T-helper 2 cell (primary cell): ENCODE measurements around the gene WWOX.

Source experiments
- DNase-seq, 5 experiments: peaks; one replicate each; pipeline versions ENCODE4 v3.0.0 to v3.0.0-alpha.2; 2012 to 2022

The WWOX gene

GRCh38 chr16:78198288-78198687 is 98.8 kb downstream of the WWOX start:
- no peak for DNase-seq

GRCh38 chr16:78199325-78200022 is 100.0 kb downstream of the WWOX start:
- DNase-seq: no peak

GRCh38 chr16:78200023-78200389 is 100.6 kb downstream of the WWOX start:
- no peak for DNase-seq

- no peak for DNase-seq
Measured at GRCh38 chr16:78200623-78201096, 101.2 kb downstream of the WWOX start.

- no peak for DNase-seq
Measured at GRCh38 chr16:78205506-78205905, 106.1 kb downstream of the WWOX start.

GRCh38 chr16:78206623-78207223 is 107.3 kb downstream of the WWOX start:
- no peak for DNase-seq

GRCh38 chr16:78209951-78210661 is 110.7 kb downstream of the WWOX start:
- DNase-seq: no peak

GRCh38 chr16:78211020-78211599 is 111.7 kb downstream of the WWOX start:
- DNase-seq: no peak

- DNase-seq: no peak
Measured at GRCh38 chr16:78211946-78212345, 112.5 kb downstream of the WWOX start.

GRCh38 chr16:78212674-78213073 is 113.2 kb downstream of the WWOX start:
- DNase-seq: no peak

- no peak for DNase-seq
Measured at GRCh38 chr16:78213751-78214150, 114.3 kb downstream of the WWOX start.

GRCh38 chr16:78215222-78215621 is 115.8 kb downstream of the WWOX start:
- DNase-seq: no peak

- no peak for DNase-seq
Measured at GRCh38 chr16:78216166-78216745, 116.8 kb downstream of the WWOX start.

GRCh38 chr16:78217276-78217675 is 117.8 kb downstream of the WWOX start:
- DNase-seq: no peak

GRCh38 chr16:78218279-78218678 is 118.8 kb downstream of the WWOX start:
- DNase-seq: no peak

GRCh38 chr16:78218856-78219651 is 119.6 kb downstream of the WWOX start:
- no peak for DNase-seq

GRCh38 chr16:78220571-78220970 is 121.1 kb downstream of the WWOX start:
- DNase-seq: no peak

GRCh38 chr16:78221892-78222291 is 122.4 kb downstream of the WWOX start:
- DNase-seq: no peak

- DNase-seq: no peak
Measured at GRCh38 chr16:78224342-78224741, 124.9 kb downstream of the WWOX start.

- DNase-seq: no peak
Measured at GRCh38 chr16:78225919-78226318, 126.5 kb downstream of the WWOX start.

- DNase-seq: no peak
Measured at GRCh38 chr16:78227855-78228254, 128.4 kb downstream of the WWOX start.

- no peak for DNase-seq
Measured at GRCh38 chr16:78228704-78229103, 129.2 kb downstream of the WWOX start.
